ENCODE results near the gene PSMD12.

Gene PSMD12

GRCh38 chr17:67366193-67367157, at the start of gene PSMD12:
TSS of gene PSMD12 (minus strand) at chr17:67366577. CDS start at chr17:67366519, 58 bp downstream.
- POLR2A ChIA-PET (ENCODE audit: low non-redundant PET): interaction anchor here (0.6 kb wide), 1 partner anchor 146 kb away, joined by 4 read pairs; no protein-coding TSS in a partner anchor
- peak; percentile 89 for DNase-seq (ENCODE audit: low spot score)
- no peak for TF ChIP-seq CTCF (conservative IDR thresholded peaks at IDR 0.05; ENCODE audit: low read depth)
- CTCF ChIA-PET: interaction anchor here (0.7 to 0.8 kb wide), 3 partner anchors 10 to 127 kb away, joined by 3 read pairs; no protein-coding TSS in a partner anchor
- H3K27ac ChIP-seq: peak within 1 kb of the TSS; percentile 89

GRCh38 chr17:67415291-67415690, 48.9 kb upstream of the PSMD12 start:
- H3K27ac ChIP-seq: no peak overlapping the region
- ChIA-PET POLR2A (ENCODE audit: low non-redundant PET) (no interaction called here), CTCF (interaction anchor here (0.6 to 0.7 kb wide), 3 partner anchors 15 to 1204 kb away, joined by 3 to 4 read pairs (median 3); no protein-coding TSS in a partner anchor)
- no peak for DNase-seq (ENCODE audit: low spot score)
- TF ChIP-seq CTCF (conservative IDR thresholded peaks at IDR 0.05; ENCODE audit: low read depth): no peak

GRCh38 chr17:67414559-67414958, 48.2 kb upstream of the PSMD12 start:
- POLR2A ChIA-PET (ENCODE audit: low non-redundant PET): no interaction called here
- DNase-seq (ENCODE audit: low spot score): no peak
- no peak for TF ChIP-seq CTCF (conservative IDR thresholded peaks at IDR 0.05; ENCODE audit: low read depth)
- CTCF ChIA-PET: interaction anchor here (0.6 to 0.7 kb wide), 3 partner anchors 14 to 1204 kb away, joined by 3 to 4 read pairs (median 3); no protein-coding TSS in a partner anchor
- no peak overlapping the region for H3K27ac ChIP-seq

GRCh38 chr17:67414130-67414529, 47.8 kb upstream of the PSMD12 start:
- TF ChIP-seq CTCF (conservative IDR thresholded peaks at IDR 0.05; ENCODE audit: low read depth): no peak
- H3K27ac ChIP-seq: no peak overlapping the region
- CTCF ChIA-PET: no interaction called here
- DNase-seq (ENCODE audit: low spot score): no peak
- POLR2A ChIA-PET (ENCODE audit: low non-redundant PET): no interaction called here

- DNase-seq (ENCODE audit: low spot score): peak; percentile 48
- TF ChIP-seq CTCF (conservative IDR thresholded peaks at IDR 0.05; ENCODE audit: low read depth): no peak
- ChIA-PET POLR2A (ENCODE audit: low non-redundant PET) (no interaction called here), CTCF (no interaction called here)
- H3K27ac ChIP-seq: peak overlapping the region; percentile 59
These were observed 47.0 kb upstream of the PSMD12 start for GRCh38 chr17:67413388-67413787.

- CTCF ChIA-PET: no interaction called here
- no peak overlapping the region; the same call in 1 of the 2 replicates for H3K27ac ChIP-seq
- TF ChIP-seq CTCF (conservative IDR thresholded peaks at IDR 0.05; ENCODE audit: low read depth): no peak
- no peak for DNase-seq (ENCODE audit: low spot score)
- POLR2A ChIA-PET (ENCODE audit: low non-redundant PET): no interaction called here
These were observed 46.6 kb upstream of the PSMD12 start for GRCh38 chr17:67412941-67413340.

All from RWPE1 (cell line).